SK-N-SH (cell line): ENCODE measurements around the gene JMJD1C. TPM values are rescaled to one million over a fixed set of nuclear protein-coding genes. Genes with fewer than 3 reads are reported as not detected.

Source experiments
- CTCF ChIA-PET: fragments of 300-600, 350-600 bp; formaldehyde crosslinking; extraction: SDS; loops from one replicate; lab custom pipeline; 2021; lab: Yijun Ruan, JAX
- POLR2A ChIA-PET: fragments of 350-600 bp; sonication (Branson Sonifier 250); formaldehyde crosslinking; extraction: SDS; loops from one replicate; lab custom pipeline; 2020; ENCODE audit warnings: antibody characterized with exemption, inconsistent platforms; lab: Yijun Ruan, JAX
- DNase-seq: peaks from one replicate; pipeline ENCODE4 v3.0.0; 2012
- H2AFZ ChIP-seq: fragments of 200-600 bp; sonication (generic); 2 replicates; pipeline ENCODE4 v1.8.1; 2016; ENCODE audit warnings: antibody characterized with exemption, mild to moderate bottlenecking, low read depth
- H3F3A ChIP-seq: fragments of 200-600 bp; sonication (generic); replicated peaks from 2 replicates; pipeline ENCODE3; 2016; ENCODE audit warnings: antibody characterized with exemption, mild to moderate bottlenecking; ENCODE audit not compliant: insufficient read depth
- H3K27ac ChIP-seq, 2 experiments: fragments of 200-500 bp in 1 of 2; fragments of 200-600 bp in 1 of 2; sonication (Bioruptor generic) in 1 of 2; sonication (generic), shearing (Covaris generic) in 1 of 2; 2 replicates each; pipeline versions ENCODE4 v1.5.1 to v1.6.1; 2014 to 2016; ENCODE audit warnings: low read depth in 2 of 2, inconsistent platforms in 1 of 2, low read length in 1 of 2, mild to moderate bottlenecking in 1 of 2, mixed read lengths in 1 of 2
- H3K27me3 ChIP-seq: fragments of 200-600 bp; sonication (generic), shearing (Covaris generic); 2 replicates; pipeline ENCODE4 v1.6.1; 2016; ENCODE audit warnings: mixed run types; ENCODE audit not compliant: insufficient read depth
- H3K36me3 ChIP-seq, 2 experiments: fragments of 200-500 bp in 1 of 2; fragments of 200-600 bp in 1 of 2; sonication (Bioruptor generic) in 1 of 2; sonication (generic) in 1 of 2; replicated peaks in 1 of 2; 2 replicates each; pipeline versions ENCODE3 to v1.5.1; 2014 to 2016; ENCODE audit warnings: low read length in 1 of 2, mild to moderate bottlenecking in 1 of 2; ENCODE audit not compliant: insufficient read depth in 2 of 2, control insufficient read depth in 1 of 2
- H3K4me1 ChIP-seq, 2 experiments: fragments of 200-500 bp in 1 of 2; fragments of 200-600 bp in 1 of 2; sonication (Bioruptor generic) in 1 of 2; sonication (generic), shearing (Covaris generic) in 1 of 2; 2 replicates each; pipeline versions ENCODE4 v1.5.1 to v1.6.1; 2014 to 2016; ENCODE audit warnings: low read depth in 1 of 2, low read length in 1 of 2, mixed run types in 1 of 2; ENCODE audit not compliant: insufficient read depth in 2 of 2, control insufficient read depth in 1 of 2
- H3K4me2 ChIP-seq: fragments of 200-600 bp; sonication (generic), shearing (Covaris generic); 2 replicates; pipeline ENCODE4 v1.6.1; 2017; ENCODE audit warnings: mixed run types
- H3K4me3 ChIP-seq, 2 experiments: fragments of 200-500 bp in 1 of 2; fragments of 200-600 bp in 1 of 2; sonication (Bioruptor generic) in 1 of 2; sonication (generic), shearing (Covaris generic) in 1 of 2; 2 replicates each; pipeline versions ENCODE4 v1.5.1 to v1.8.1; 2014 to 2016; ENCODE audit warnings: low read depth in 2 of 2, inconsistent platforms in 1 of 2, low read length in 1 of 2, mild to moderate bottlenecking in 1 of 2, mixed read lengths in 1 of 2, moderate library complexity in 1 of 2
- H3K79me2 ChIP-seq: fragments of 200-600 bp; sonication (generic); 2 replicates; pipeline ENCODE4 v1.8.1; 2017; ENCODE audit warnings: mild to moderate bottlenecking; ENCODE audit not compliant: insufficient read depth
- H3K9ac ChIP-seq: fragments of 200-600 bp; sonication (generic); 2 replicates; pipeline ENCODE4 v1.6.1; 2017; ENCODE audit warnings: mixed run types
- H3K9me2 ChIP-seq: fragments of 200-600 bp; sonication (generic); 2 replicates; pipeline ENCODE4 v1.6.1; 2017; ENCODE audit warnings: mixed run types
- H3K9me3 ChIP-seq: fragments of 200-600 bp; sonication (generic); 2 replicates; pipeline ENCODE4 v1.6.1; 2017; ENCODE audit warnings: mixed run types, mild to moderate bottlenecking, moderate library complexity
- H4K20me1 ChIP-seq: fragments of 200-600 bp; sonication (generic); 2 replicates; pipeline ENCODE4 v1.6.1; 2017; ENCODE audit warnings: mild to moderate bottlenecking, mixed run types; ENCODE audit not compliant: insufficient read depth
- ELF1 ChIP-seq: IDR thresholded peaks from 2 replicates; pipeline ENCODE4 v1.4.0; 2012
- FOXM1 ChIP-seq: IDR thresholded peaks from 2 replicates; pipeline ENCODE4 v1.4.0; 2012; ENCODE audit warnings: low read depth, mild to moderate bottlenecking
- GABPA ChIP-seq: IDR thresholded peaks from 2 replicates; pipeline ENCODE4 v1.4.0; 2012; ENCODE audit warnings: low read depth, mild to moderate bottlenecking
- GATA2 ChIP-seq: sonication (generic); formaldehyde crosslinking; IDR thresholded peaks from 2 replicates; pipeline ENCODE4 v1.5.0; 2020; ENCODE audit warnings: mild to moderate bottlenecking, missing genetic modification reagents
- JUND ChIP-seq: IDR thresholded peaks from 2 replicates; pipeline ENCODE4 v1.4.0; 2012
- MXI1 ChIP-seq: IDR thresholded peaks from 2 replicates; pipeline ENCODE4 v1.6.1; 2012; ENCODE audit warnings: mild to moderate bottlenecking, low read depth, low read length, improper control_type of control experiment
- NFIC ChIP-seq: IDR thresholded peaks from 2 replicates; pipeline ENCODE4 v1.4.0; 2012; ENCODE audit warnings: borderline replicate concordance
- NRF1 ChIP-seq: IDR thresholded peaks from 2 replicates; pipeline ENCODE4 v1.6.1; 2012; ENCODE audit warnings: low read depth, mild to moderate bottlenecking, low read length
- RAD21 ChIP-seq: IDR thresholded peaks from 2 replicates; pipeline ENCODE4 v1.6.1; 2012; ENCODE audit warnings: mild to moderate bottlenecking, low read length
- RCOR1 ChIP-seq: fragments of 150-350 bp; IDR thresholded peaks from 2 replicates; pipeline ENCODE4 v1.6.1; 2017; ENCODE audit warnings: antibody characterized with exemption, low read length
- RFX5 ChIP-seq: IDR thresholded peaks from 2 replicates; pipeline ENCODE4 v1.6.1; 2012; ENCODE audit warnings: mild to moderate bottlenecking, improper control_type of control experiment, low read length
- SMC3 ChIP-seq: IDR thresholded peaks from 2 replicates; pipeline ENCODE4 v1.6.1; 2012; ENCODE audit warnings: low read depth, low read length, improper control_type of control experiment
- TAF1 ChIP-seq: IDR thresholded peaks from 2 replicates; pipeline ENCODE4 v1.6.1; 2012; ENCODE audit warnings: low read depth, mild to moderate bottlenecking, low read length, moderate library complexity, borderline replicate concordance
- WGBS: methylation state at CpG from one replicate; pipeline ENCODE4 v1.1.6; 2017; ENCODE audit warnings: low lambda C conversion rate; 5-methylcytosine and 5-hydroxymethylcytosine counted together
- polyA plus RNA-seq, 3 experiments: library from polyadenylated mRNA; depleted of rRNA; stranded (reverse); fragments of >200 nt; gene quantifications; 2 replicates each; pipeline ENCODE4 v1.2.3, GENCODE V29; 2012
- TF ChIP-seq, protein P1 (sequence below): fragments of 200-600 bp; sonication (generic); IDR thresholded peaks from 2 replicates; pipeline ENCODE4 v1.6.1; 2017; ENCODE audit warnings: antibody characterized with exemption, mild to moderate bottlenecking, moderate library complexity
- TF ChIP-seq, protein P2 (sequence below): IDR thresholded peaks from 2 replicates; pipeline ENCODE4 v1.6.1; 2012; ENCODE audit warnings: mild to moderate bottlenecking, low read depth, low read length, moderate library complexity

The JMJD1C gene
- polyA plus RNA-seq, 1 of the 3 experiments (the other 2 are of a cell fraction) = 11.7 TPM

DNA sequence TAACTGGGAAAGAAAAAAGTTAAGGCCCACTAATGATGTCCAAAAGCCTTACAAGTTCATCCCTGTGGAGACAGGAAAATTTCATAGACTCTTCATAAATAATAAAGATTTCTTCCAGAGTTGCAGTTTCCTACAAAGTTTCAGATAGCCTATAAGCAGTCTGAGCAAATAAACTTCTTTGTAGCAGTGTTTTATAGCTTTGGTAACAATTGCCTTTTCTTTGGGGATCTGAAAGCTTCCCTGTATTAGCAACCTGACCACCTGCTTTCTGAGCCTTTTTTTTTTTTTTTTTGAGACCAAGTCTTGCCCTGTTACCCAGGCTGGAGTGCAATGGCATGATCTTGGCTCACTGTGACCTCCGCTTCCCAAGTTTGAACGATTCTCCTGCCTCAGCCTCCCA is 182.7 kb downstream of the JMJD1C start:
- ChIA-PET CTCF (no interaction called here), POLR2A (no interaction called here)
- no peak overlapping the region for H2AFZ ChIP-seq
- TF ChIP-seq ELF1 (no peak), NRF1 (no peak), GABPA (no peak), MXI1 (no peak), RCOR1 (no peak), GATA2 (no peak), FOXM1 (no peak), NFIC (no peak), SMC3 (no peak), RFX5 (no peak)
- TF ChIP-seq, protein P1, sequence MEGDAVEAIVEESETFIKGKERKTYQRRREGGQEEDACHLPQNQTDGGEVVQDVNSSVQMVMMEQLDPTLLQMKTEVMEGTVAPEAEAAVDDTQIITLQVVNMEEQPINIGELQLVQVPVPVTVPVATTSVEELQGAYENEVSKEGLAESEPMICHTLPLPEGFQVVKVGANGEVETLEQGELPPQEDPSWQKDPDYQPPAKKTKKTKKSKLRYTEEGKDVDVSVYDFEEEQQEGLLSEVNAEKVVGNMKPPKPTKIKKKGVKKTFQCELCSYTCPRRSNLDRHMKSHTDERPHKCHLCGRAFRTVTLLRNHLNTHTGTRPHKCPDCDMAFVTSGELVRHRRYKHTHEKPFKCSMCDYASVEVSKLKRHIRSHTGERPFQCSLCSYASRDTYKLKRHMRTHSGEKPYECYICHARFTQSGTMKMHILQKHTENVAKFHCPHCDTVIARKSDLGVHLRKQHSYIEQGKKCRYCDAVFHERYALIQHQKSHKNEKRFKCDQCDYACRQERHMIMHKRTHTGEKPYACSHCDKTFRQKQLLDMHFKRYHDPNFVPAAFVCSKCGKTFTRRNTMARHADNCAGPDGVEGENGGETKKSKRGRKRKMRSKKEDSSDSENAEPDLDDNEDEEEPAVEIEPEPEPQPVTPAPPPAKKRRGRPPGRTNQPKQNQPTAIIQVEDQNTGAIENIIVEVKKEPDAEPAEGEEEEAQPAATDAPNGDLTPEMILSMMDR = no peak
- 69% methylated on average over 2 of the region's 2 CpGs for WGBS
- peaks cover 5% of the 10 kb centered on the region for H3F3A ChIP-seq
- no peak overlapping the region for H3K9ac ChIP-seq
- peaks cover 11% of the 10 kb centered on the region for H4K20me1 ChIP-seq
- H3K4me3 ChIP-seq = no peak overlapping the region
- no peaks in the 10 kb centered on the region for H3K9me3 ChIP-seq
- no peak for DNase-seq
- H3K4me1 ChIP-seq = no peaks in the 10 kb centered on the region
- H3K79me2 ChIP-seq = peaks cover 76% of the 10 kb centered on the region
- H3K4me2 ChIP-seq = no peak overlapping the region
- H3K9me2 ChIP-seq = no peaks in the 10 kb centered on the region
- H3K27me3 ChIP-seq = no peaks in the 10 kb centered on the region
- peaks cover 0 to 4% of the 10 kb centered on the region in 2 experiments for H3K36me3 ChIP-seq
- H3K27ac ChIP-seq = no peak overlapping the region

DNA sequence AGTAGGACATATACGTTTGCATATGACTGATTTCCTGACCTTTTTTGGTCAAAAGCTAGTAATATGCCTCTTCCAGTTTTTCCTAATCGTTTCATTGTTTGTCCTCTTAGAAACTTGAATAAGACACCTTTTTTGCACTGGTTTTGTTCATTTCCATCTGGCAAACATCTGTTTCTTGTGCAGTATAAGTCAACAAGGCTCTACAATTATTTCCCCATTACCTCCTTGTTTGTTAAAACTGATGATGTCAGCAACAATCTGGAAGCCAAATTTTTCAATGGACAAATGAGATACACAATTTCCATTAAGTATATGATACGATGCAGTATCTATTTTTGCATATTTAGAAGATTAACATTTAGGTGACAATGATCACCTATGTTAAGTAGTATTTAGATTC is 183.8 kb downstream of the JMJD1C start:
- TF ChIP-seq RCOR1 = no peak
- no peak for TF ChIP-seq JUND
- no peak for TF ChIP-seq NFIC
- no peak for TF ChIP-seq TAF1
- TF ChIP-seq, protein P2, sequence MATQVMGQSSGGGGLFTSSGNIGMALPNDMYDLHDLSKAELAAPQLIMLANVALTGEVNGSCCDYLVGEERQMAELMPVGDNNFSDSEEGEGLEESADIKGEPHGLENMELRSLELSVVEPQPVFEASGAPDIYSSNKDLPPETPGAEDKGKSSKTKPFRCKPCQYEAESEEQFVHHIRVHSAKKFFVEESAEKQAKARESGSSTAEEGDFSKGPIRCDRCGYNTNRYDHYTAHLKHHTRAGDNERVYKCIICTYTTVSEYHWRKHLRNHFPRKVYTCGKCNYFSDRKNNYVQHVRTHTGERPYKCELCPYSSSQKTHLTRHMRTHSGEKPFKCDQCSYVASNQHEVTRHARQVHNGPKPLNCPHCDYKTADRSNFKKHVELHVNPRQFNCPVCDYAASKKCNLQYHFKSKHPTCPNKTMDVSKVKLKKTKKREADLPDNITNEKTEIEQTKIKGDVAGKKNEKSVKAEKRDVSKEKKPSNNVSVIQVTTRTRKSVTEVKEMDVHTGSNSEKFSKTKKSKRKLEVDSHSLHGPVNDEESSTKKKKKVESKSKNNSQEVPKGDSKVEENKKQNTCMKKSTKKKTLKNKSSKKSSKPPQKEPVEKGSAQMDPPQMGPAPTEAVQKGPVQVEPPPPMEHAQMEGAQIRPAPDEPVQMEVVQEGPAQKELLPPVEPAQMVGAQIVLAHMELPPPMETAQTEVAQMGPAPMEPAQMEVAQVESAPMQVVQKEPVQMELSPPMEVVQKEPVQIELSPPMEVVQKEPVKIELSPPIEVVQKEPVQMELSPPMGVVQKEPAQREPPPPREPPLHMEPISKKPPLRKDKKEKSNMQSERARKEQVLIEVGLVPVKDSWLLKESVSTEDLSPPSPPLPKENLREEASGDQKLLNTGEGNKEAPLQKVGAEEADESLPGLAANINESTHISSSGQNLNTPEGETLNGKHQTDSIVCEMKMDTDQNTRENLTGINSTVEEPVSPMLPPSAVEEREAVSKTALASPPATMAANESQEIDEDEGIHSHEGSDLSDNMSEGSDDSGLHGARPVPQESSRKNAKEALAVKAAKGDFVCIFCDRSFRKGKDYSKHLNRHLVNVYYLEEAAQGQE = no peak
- TF ChIP-seq RAD21 = no peak
- no peak for TF ChIP-seq RFX5
- TF ChIP-seq, protein P1 = no peak
- TF ChIP-seq GABPA = no peak
- DNase-seq = no peak
- no peaks in the 10 kb centered on the region for H3K9me2 ChIP-seq
- H3K27ac ChIP-seq = no peak overlapping the region
- H3K4me3 ChIP-seq = no peak overlapping the region
- no peaks in the 10 kb centered on the region for H3K27me3 ChIP-seq
- H3K4me1 ChIP-seq = no peaks in the 10 kb centered on the region
- no peak overlapping the region for H2AFZ ChIP-seq
- peaks cover 5% of the 10 kb centered on the region for H3F3A ChIP-seq
- WGBS = 83% methylated on average over 3 of the region's 3 CpGs
- ChIA-PET CTCF (no interaction called here), POLR2A (no interaction called here)
- H3K36me3 ChIP-seq = peaks cover 0 to 4% of the 10 kb centered on the region in 2 experiments
- peaks cover 5% of the 10 kb centered on the region; the same call in 1 of the 2 replicates for H4K20me1 ChIP-seq
- no peak overlapping the region for H3K9ac ChIP-seq
- no peak overlapping the region for H3K4me2 ChIP-seq
- no peaks in the 10 kb centered on the region for H3K9me3 ChIP-seq
- H3K79me2 ChIP-seq = peaks cover 72% of the 10 kb centered on the region
